ENCODE data around the gene SEMA4F.

- TF ChIP-seq EZH2 (IDR thresholded peaks at IDR 0.05; ENCODE audit: insufficient read depth, low read length): no peak
- no peak for TF ChIP-seq CTCF (IDR thresholded peaks at IDR 0.05; ENCODE audit: insufficient read depth, low read depth, low read length)
Measured at GRCh38 chr2:74625658-74626425, 28.2 kb upstream of the SEMA4F start.

All from astrocyte (in vitro differentiated cells and primary cell).